Panc1 (cell line): ENCODE measurements around the gene GALNTL6. TPM values are rescaled to one million over a fixed set of nuclear protein-coding genes. Genes with fewer than 3 reads are reported as not detected.
A peak's percentile ranks its signal among the peaks of the same experiment; 100 is the strongest.
"Not testable (repeated sequence)": the region's sequence is repeated elsewhere in the genome, so short reads cannot be mapped to it uniquely, and the experiment has no call there.

Experiments
- ATAC-seq: fragments of 200-7000 bp; cut with Tn5 transposase; 2 replicates; pipeline ENCODE4 v1.9.1; 2020; ENCODE audit warnings: mild to moderate bottlenecking, moderate library complexity
- BruUV-seq: library from RNA; stranded (reverse); fragments of 400-500 nt; replicated peaks from 2 replicates; lab custom pipeline; 2021; lab: Mats Ljungman, UMichigan
- CTCF ChIA-PET: fragments of 300-600 bp; sonication (Branson Sonifier 250); formaldehyde crosslinking; loops from one replicate; lab custom pipeline; 2022; ENCODE audit warnings: antibody characterized with exemption; lab: Charles Lee
- POLR2A ChIA-PET: fragments of 300-600 bp; sonication (Branson Sonifier 250); formaldehyde crosslinking; loops from one replicate; lab custom pipeline; 2022; ENCODE audit warnings: antibody characterized with exemption; lab: Charles Lee
- DNase-seq: peaks from one replicate; pipeline ENCODE4 v3.0.0-alpha.2; 2010; ENCODE audit warnings: low read depth, low spot score
- H3K27ac ChIP-seq: 2 replicates; pipeline ENCODE4 v1.5.1; 2011; ENCODE audit warnings: mild to moderate bottlenecking, low read length, inconsistent platforms
- H3K27me3 ChIP-seq: fragments of 200-500 bp; sonication (Bioruptor generic); 2 replicates; pipeline ENCODE4 v1.6.0; 2014; ENCODE audit warnings: low read length, inconsistent platforms; ENCODE audit not compliant: control insufficient read depth, insufficient read depth
- H3K36me3 ChIP-seq: fragments of 200-500 bp; sonication (Bioruptor generic); 2 replicates; pipeline ENCODE4 v1.5.1; 2014; ENCODE audit warnings: inconsistent platforms, mild to moderate bottlenecking, low read length, moderate library complexity; ENCODE audit not compliant: control insufficient read depth, insufficient read depth
- H3K4me1 ChIP-seq: 2 replicates; pipeline ENCODE4 v1.5.1; 2011; ENCODE audit warnings: inconsistent platforms, mild to moderate bottlenecking, low read length, moderate library complexity; ENCODE audit not compliant: control insufficient read depth, insufficient read depth
- H3K4me3 ChIP-seq, 2 experiments: 2 replicates each; pipeline ENCODE4 v1.5.1; 2011 to 2012; ENCODE audit warnings: low read depth in 2 of 2, low read length in 2 of 2, mild to moderate bottlenecking in 2 of 2, inconsistent platforms in 1 of 2, moderate library complexity in 1 of 2
- H3K9me3 ChIP-seq: fragments of 200-500 bp; sonication (Bioruptor generic); 2 replicates; pipeline ENCODE4 v1.5.1; 2014; ENCODE audit warnings: low read depth, mild to moderate bottlenecking, inconsistent platforms, low read length, moderate library complexity; ENCODE audit not compliant: control insufficient read depth, insufficient read depth
- CTCF ChIP-seq: fragments of 450-650 bp; IDR thresholded peaks from 2 replicates; pipeline ENCODE4 v1.5.1; 2017; ENCODE audit warnings: mild to moderate bottlenecking
- POLR2AphosphoS5 ChIP-seq: IDR thresholded peaks from 2 replicates; pipeline ENCODE4 v1.6.1; 2012; ENCODE audit warnings: mild to moderate bottlenecking, low read depth, low read length, moderate library complexity
- REST ChIP-seq, 2 experiments: IDR thresholded peaks; 2 replicates each; pipeline ENCODE4 v1.6.1; 2011 to 2012; ENCODE audit warnings: low read depth in 2 of 2, control low read depth in 1 of 2, low read length in 1 of 2, mild to moderate bottlenecking in 1 of 2, moderate library complexity in 1 of 2; ENCODE audit not compliant: insufficient read depth in 1 of 2
- SIN3A ChIP-seq: IDR thresholded peaks from 2 replicates; pipeline ENCODE4 v1.6.1; 2012; ENCODE audit warnings: low read depth, mild to moderate bottlenecking, low read length, moderate library complexity, borderline replicate concordance; ENCODE audit not compliant: insufficient read depth
- TCF7L2 ChIP-seq: IDR thresholded peaks from 2 replicates; pipeline ENCODE4 v1.6.1; 2011; ENCODE audit warnings: mild to moderate bottlenecking, low read depth, low read length, inconsistent platforms
- in situ Hi-C: cut with HindIII; loops from 2 replicates; pipeline ENCODE4 v1.10.0; 2016; ENCODE audit warnings: low sequenced_read_pairs, low pct_unique_long_range_greater_than_20kb
- intact Hi-C: fragments of 100-400 bp; cut with micrococcal nuclease; formaldehyde crosslinking; loops from one replicate; pipeline ENCODE4 v1.10.0; 2022; ENCODE audit not compliant: unreplicated experiment
- total RNA-seq: library from RNA; stranded (reverse); gene quantifications from one replicate; pipeline ENCODE4 v1.2.1, GENCODE V29; 2021; ENCODE audit not compliant: unreplicated experiment

The GALNTL6 gene
- total RNA-seq, 1 experiment from 2014 or later, result not detected

- Histone ChIP-seq H3K36me3 (no peaks in the 10 kb centered on the region), H3K4me3 (no peak overlapping the region), H3K4me1 (peaks cover 15% of the 10 kb centered on the region), H3K9me3 (no peaks in the 10 kb centered on the region), H3K27me3 (no peaks in the 10 kb centered on the region), H3K27ac (peak overlapping the region; percentile 39; the same call in 1 of the 2 replicates)
- BruUV-seq, result no TSS peak
- TF ChIP-seq CTCF (no peak), REST (IDR thresholded peaks at IDR 0.05; ENCODE audit: insufficient read depth in 1 of 2, low read depth in 2 of 2, low read length in 1 of 2) (no peak), TCF7L2 (no peak), SIN3A (no peak), POLR2AphosphoS5 (no peak)
- intact Hi-C loops, result loop anchor here (5.0 to 10.0 kb wide), 2 partner anchors 154 to 286 kb away; no protein-coding TSS in a partner anchor
- ATAC-seq, result no peak
- ChIA-PET POLR2A (no interaction called here), CTCF (no interaction called here)
- in situ Hi-C loops, result no loop called here
- DNase-seq, result no peak
These were observed 1205.2 kb downstream of the GALNTL6 start for GRCh38 chr4:173018446-173018845.

GRCh38 chr4:173019664-173020063, 1206.5 kb downstream of the GALNTL6 start:
- Histone ChIP-seq H3K4me3 (no peak overlapping the region), H3K27me3 (no peaks in the 10 kb centered on the region), H3K9me3 (no peaks in the 10 kb centered on the region), H3K27ac (no peak overlapping the region; the same call in 1 of the 2 replicates), H3K4me1 (peaks cover 4% of the 10 kb centered on the region), H3K36me3 (no peaks in the 10 kb centered on the region)
- intact Hi-C loops (loop anchor here (5.0 to 10.0 kb wide), 2 partner anchors 153 to 285 kb away; no protein-coding TSS in a partner anchor), in situ Hi-C loops (no loop called here)
- no peak for ATAC-seq
- CTCF ChIA-PET, result no interaction called here
- no peak for DNase-seq
- POLR2A ChIA-PET, result no interaction called here
- BruUV-seq, result no TSS peak
- TF ChIP-seq REST (IDR thresholded peaks at IDR 0.05; ENCODE audit: insufficient read depth in 1 of 2, low read depth in 2 of 2, low read length in 1 of 2), result no peak

GRCh38 chr4:173021746-173022573, 1208.8 kb downstream of the GALNTL6 start:
- H3K4me3 ChIP-seq, POLR2A ChIA-PET, H3K36me3 ChIP-seq, CTCF ChIA-PET, H3K9me3 ChIP-seq, ATAC-seq, in situ Hi-C loops, BruUV-seq, H3K4me1 ChIP-seq, DNase-seq, intact Hi-C loops, H3K27ac ChIP-seq, H3K27me3 ChIP-seq: not testable (repeated sequence)
